KBM-7 (cell line): ENCODE measurements around the gene SLC4A8.
A peak's percentile ranks its signal among the peaks of the same experiment; 100 is the strongest.
"Not testable (repeated sequence)": the region's sequence is repeated elsewhere in the genome, so short reads cannot be mapped to it uniquely, and the experiment has no call there.

Experiments
- DNase-seq: peaks from one replicate; pipeline ENCODE4 v3.0.0-alpha.2; 2015
- in situ Hi-C: fragments of 300-500 bp; cut with MboI; formaldehyde crosslinking; loops from 2 replicates; pipeline ENCODE4 v1.14.3; 2020; ENCODE audit warnings: low sequenced_read_pairs, low pct_unique_long_range_greater_than_20kb, mixed read lengths

Gene SLC4A8

DNA sequence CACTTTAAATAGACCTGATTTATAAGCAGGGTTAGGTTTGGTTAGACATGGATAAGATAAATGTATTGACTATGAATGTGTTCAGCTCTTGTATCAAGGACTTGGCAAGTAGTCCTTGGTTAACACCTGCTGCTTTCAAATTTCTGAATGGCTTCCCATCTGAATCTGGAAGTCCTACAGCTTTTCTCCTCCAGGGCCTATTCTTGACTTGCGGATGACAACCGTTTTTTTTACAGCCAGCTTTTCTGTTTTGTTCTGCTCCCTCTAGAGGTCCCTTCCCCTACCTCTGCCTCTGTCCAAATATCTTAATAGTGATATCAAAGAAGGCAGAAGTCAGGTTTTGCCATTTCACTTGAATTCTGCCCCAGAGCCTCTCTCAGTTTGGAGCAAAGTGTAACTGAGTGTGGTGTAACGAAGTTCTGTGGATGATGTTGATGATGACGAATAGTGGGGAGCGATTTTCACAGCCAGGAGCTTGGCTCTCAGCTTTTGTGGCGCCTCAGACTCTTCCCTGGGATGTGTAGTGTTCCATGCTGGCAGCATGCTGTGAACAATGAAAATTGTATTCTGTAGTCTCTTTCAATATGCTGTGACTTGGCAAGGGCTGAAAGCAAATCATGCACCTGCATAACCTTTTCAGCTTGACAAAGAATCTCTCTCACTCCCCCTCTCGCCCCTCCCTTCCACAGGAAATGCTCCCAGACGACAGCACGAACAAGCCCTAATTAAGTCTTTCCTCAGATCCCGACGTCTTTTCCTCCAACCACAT lies 5.0 kb upstream of the SLC4A8 start:
- peak; percentile 48 for DNase-seq
- in situ Hi-C loops, result no loop called here

GRCh38 chr12:51421266-51421884 lies 3.3 kb upstream of the SLC4A8 start:
- DNase-seq, result peak; percentile 78
- in situ Hi-C loops, result no loop called here

GRCh38 chr12:51424094-51424661 lies 453 bp upstream of the SLC4A8 start:
- in situ Hi-C loops, result no loop called here
- no peak for DNase-seq

DNA sequence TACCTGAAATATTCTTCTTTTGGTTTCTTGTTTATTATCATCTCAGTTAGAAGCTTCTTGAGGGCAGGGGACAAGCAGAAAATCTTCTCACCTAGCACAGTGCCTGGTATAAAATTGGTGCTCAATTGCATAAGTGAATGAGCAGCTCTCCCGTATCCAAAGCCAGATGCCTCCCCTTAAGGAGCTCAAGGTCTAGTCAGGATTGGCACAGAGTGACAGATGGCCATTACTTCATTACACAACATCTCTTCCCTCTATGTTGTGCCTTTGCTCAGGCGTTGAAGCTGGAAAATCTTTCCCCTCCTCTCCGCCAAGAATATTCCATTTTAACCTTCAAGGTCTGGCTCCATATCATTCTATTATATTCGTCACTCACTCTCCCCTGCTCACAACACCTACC lies 3.6 kb downstream of the SLC4A8 start:
- DNase-seq, result no peak
- in situ Hi-C loops, result no loop called here

DNA sequence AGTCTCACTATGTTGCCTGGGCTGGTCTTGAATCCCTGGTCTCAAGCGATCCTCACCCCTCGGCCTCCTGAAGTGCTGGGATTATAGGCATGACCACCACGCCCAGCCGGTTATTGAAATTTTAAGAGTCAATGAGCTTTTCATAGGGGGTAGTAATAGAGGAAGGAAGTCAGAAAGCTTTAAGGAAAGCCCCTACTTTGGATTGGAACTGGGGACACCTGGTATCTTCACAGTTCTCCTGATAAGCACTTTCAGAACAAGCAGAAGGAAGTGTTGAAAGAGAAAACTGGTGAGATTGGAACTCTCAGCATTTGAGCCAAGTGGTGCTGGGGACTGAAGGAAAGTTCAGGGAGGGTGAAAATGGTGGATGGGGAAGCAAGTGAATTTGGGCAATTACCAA lies 5.1 kb downstream of the SLC4A8 start:
- in situ Hi-C loops, result no loop called here
- no peak for DNase-seq

- no peak for DNase-seq
- in situ Hi-C loops, result no loop called here
Observed at GRCh38 chr12:51430196-51430895, 5.7 kb downstream of the SLC4A8 start.

DNA sequence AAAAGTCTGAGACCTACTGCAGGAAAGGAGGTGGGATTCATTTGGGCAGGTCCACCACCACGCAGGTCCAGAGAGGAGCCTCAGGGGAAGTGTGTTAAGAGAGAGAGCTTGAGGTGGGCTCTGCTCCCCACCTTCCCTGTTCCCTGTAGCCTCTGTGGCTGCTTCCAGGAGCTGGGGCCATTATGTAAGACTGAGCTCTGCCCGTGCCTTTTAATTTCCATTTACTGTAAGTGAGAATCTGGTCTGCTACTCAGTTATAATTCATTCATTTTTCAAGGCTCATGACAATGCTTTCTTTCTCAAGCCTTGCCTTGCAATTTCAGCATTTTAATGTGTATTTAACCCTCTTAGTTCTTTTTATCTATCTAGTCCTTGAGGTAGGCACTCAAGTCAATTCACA lies 8.3 kb downstream of the SLC4A8 start:
- in situ Hi-C loops, result no loop called here
- no peak for DNase-seq

DNA sequence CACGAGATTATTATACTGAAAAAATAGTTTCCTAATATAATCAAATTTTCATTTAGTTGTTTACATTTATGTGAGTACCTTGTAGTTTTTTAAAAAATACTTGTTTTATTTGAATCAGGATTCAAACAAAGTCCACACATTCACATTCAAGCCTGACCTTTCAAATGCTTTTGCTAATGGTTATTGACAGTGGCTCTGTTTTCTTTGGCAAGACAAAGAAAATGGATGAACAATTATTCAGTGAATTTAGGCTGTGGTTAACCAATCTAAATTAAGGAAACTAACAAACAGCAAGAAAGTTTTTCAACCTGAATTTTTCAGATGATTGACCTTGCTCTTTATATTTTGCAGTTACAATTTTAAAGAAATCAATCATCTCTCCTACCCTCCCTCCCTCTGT lies 9.7 kb downstream of the SLC4A8 start:
- no peak for DNase-seq
- in situ Hi-C loops, result no loop called here

- DNase-seq, result peak; percentile 11
- in situ Hi-C loops, result no loop called here
Observed at GRCh38 chr12:51437431-51437830, 12.8 kb downstream of the SLC4A8 start.

- no peak for DNase-seq
- in situ Hi-C loops, result no loop called here
Observed at GRCh38 chr12:51439330-51439729, 14.7 kb downstream of the SLC4A8 start.

GRCh38 chr12:51441583-51441982 lies 17.0 kb downstream of the SLC4A8 start:
- no peak for DNase-seq
- in situ Hi-C loops, result no loop called here

- DNase-seq, result no peak
- in situ Hi-C loops, result no loop called here
Observed at GRCh38 chr12:51442324-51442723, 17.7 kb downstream of the SLC4A8 start.

- DNase-seq, result no peak
- in situ Hi-C loops, result no loop called here
Observed at GRCh38 chr12:51443573-51443972, 18.9 kb downstream of the SLC4A8 start.

GRCh38 chr12:51448618-51449256 lies 24.1 kb downstream of the SLC4A8 start:
- peak; percentile 37 for DNase-seq
- in situ Hi-C loops, result no loop called here

DNA sequence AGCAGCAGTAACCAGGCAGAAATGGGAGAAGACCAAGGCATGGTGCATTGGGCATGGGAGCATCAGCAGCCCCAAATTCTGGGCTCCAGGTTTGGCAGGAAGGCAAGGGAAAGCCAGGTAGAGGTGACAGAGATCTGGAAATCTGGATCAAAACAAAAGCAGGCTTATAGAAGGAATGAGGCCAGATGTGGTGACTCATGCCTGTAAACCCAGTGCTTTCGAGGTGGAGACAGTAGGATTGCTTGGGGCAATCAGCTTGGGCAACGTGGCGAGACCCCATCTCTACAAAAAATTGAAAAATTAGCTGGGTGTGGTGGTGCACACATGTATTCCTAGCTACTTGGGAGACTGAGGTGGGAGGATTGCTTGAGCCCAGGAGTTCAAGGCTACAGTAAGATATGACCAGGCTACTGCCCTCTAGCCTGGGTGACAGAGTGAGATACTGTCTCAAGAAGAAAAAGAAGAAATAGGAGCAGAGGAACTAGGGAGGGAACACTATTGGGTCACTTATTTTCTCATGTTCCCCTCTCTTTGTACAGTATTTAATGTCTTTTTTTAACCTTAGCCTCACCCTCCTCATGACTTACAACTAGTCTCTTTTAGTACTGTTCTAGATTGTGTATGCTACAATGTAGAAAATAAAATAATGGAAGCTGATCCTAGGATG lies 25.1 kb downstream of the SLC4A8 start:
- in situ Hi-C loops, result no loop called here
- DNase-seq, result no peak

DNA sequence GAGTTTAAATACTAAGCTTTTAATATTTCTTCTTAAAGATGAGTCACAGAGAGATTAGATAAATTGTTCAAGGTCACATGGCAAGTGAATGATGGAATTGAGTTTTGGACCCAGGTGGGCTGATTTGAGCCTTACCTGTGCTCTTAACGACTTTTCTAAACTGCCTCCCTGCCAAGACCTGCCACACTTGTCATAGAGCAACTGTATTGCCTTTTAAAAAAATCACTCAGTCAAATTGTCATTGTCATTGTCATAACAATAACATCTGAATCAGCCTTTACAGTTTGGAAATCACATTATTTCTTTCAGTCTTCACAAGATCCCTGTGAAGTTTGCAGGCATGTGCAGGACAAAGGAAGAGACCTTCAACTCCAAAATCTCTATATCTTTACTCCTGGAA lies 25.7 kb downstream of the SLC4A8 start:
- in situ Hi-C loops, result no loop called here

DNA sequence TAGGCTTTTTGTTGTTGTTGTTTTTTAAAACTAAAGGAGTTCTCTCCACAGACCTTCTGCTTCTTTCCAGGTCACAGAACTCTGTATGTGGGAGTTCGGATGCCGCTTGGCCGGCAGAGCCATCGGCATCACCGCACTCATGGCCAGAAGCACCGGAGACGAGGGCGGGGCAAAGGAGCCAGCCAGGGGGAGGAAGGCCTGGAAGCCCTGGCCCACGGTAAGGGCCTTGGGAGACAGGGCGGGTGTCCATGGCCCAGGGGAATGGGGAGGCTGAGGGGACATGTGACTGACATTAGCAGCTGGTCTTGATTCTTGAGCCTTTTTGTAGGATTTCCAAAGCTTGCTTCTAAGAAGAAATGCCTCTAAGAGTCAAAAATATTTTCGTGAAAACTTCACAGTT lies 26.2 kb downstream of the SLC4A8 start:
- in situ Hi-C loops, result no loop called here
- no peak for DNase-seq

More for the DNA sequence above, 25.7 kb downstream of the SLC4A8 start:
- no peak for DNase-seq

GRCh38 chr12:51454016-51454415 lies 29.4 kb downstream of the SLC4A8 start:
- in situ Hi-C loops, DNase-seq: not testable (repeated sequence)

DNA sequence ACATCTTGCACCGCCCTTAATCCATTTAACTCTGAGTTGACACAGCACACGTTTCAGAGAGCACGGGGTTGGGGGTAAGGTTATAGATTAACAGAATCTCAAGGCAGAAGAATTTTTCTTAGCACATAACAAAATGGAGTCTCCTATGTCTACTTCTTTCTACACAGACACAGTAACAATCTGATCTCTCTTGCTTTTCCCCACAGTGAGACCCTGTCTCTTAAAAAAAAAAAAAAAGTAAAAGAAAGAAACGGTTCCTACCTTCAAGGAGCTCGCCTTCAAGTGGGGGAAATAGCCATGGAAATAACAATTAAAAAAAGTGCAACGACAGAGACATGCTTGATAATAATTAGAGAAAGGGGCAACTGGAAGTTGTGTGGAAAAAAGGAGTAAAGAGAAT lies 30.4 kb downstream of the SLC4A8 start:
- DNase-seq, in situ Hi-C loops: not testable (repeated sequence)
